Neural progenitor cell (in vitro differentiated cells): ENCODE data around the gene CHGA.

Experiments
- CTCF ChIP-seq: fragments of 200-600 bp; sonication (generic); IDR thresholded peaks from 2 replicates; pipeline ENCODE4 v1.5.1; 2017; ENCODE audit warnings: antibody characterized with exemption, mild to moderate bottlenecking
- EZH2 ChIP-seq: fragments of 200-600 bp; sonication (generic); IDR thresholded peaks from 2 replicates; pipeline ENCODE4 v1.6.1; 2017; ENCODE audit warnings: antibody characterized with exemption, mild to moderate bottlenecking, moderate library complexity

GRCh38 chr14:92897922-92898565 lies 24.9 kb upstream of the CHGA start:
- TF ChIP-seq EZH2 = no peak
- TF ChIP-seq CTCF = no peak
